Cardiac muscle cell (in vitro differentiated cells and primary cell): ENCODE measurements around the gene HOXB4. TPM values are rescaled to one million over a fixed set of nuclear protein-coding genes. Genes with fewer than 3 reads are reported as not detected.

Experiments
- DNase-seq, 2 donors: peaks; one replicate each; pipeline versions ENCODE4 v3.0.0 to v3.0.0-alpha.2; 2010 to 2017; ENCODE audit warnings: low read depth in 1 of 2, low spot score in 1 of 2
- H3K27ac ChIP-seq: fragments of 200-600 bp; sonication (generic); 2 replicates; pipeline ENCODE4 v1.5.1; 2016
- H3K27me3 ChIP-seq: fragments of 200-600 bp; sonication (generic); 2 replicates; pipeline ENCODE4 v1.6.0; 2016; ENCODE audit warnings: control low read depth
- H3K36me3 ChIP-seq: fragments of 200-600 bp; sonication (generic); 2 replicates; pipeline ENCODE4 v1.5.1; 2016; ENCODE audit warnings: control low read depth
- H3K4me1 ChIP-seq: fragments of 200-600 bp; sonication (generic); 2 replicates; pipeline ENCODE4 v1.8.1; 2017; ENCODE audit warnings: low read depth, mild to moderate bottlenecking, mixed run types
- H3K4me3 ChIP-seq: fragments of 200-600 bp; sonication (generic); 2 replicates; pipeline ENCODE4 v1.5.1; 2016; ENCODE audit warnings: mild to moderate bottlenecking
- H3K9me3 ChIP-seq: fragments of 200-600 bp; sonication (generic); 2 replicates; pipeline ENCODE4 v1.5.1; 2017; ENCODE audit warnings: low read depth, mild to moderate bottlenecking, control low read depth
- CTCF ChIP-seq: IDR thresholded peaks from 2 replicates; pipeline ENCODE4 v1.5.1; 2012; ENCODE audit warnings: low read depth, mild to moderate bottlenecking, low read length
- polyA plus RNA-seq: library from polyadenylated mRNA; unstranded; fragments of >200 nt; fragmentation: Nextera tagmentation; extraction: Ambion mirVana; gene quantifications from 2 replicates; pipeline ENCODE4 v1.2.1, GENCODE V29; 2016
- total RNA-seq: library from RNA; depleted of rRNA; stranded (reverse); fragments of >200 nt; gene quantifications from 2 replicates; pipeline ENCODE4 v1.2.3, GENCODE V29; 2016

HOXB4 gene
- total and polyA plus RNA-seq, 2 experiments from 2014 or later = 5.4 to 12.5 TPM

GRCh38 chr17:48586355-48587258, 8.5 kb upstream of the HOXB4 start:
- no peak for TF ChIP-seq CTCF
- H3K4me1 ChIP-seq = peaks cover 6% of the 10 kb centered on the region
- no peak overlapping the region for H3K4me3 ChIP-seq
- DNase-seq = no peak
- no peaks in the 10 kb centered on the region for H3K9me3 ChIP-seq
- H3K27me3 ChIP-seq = peaks cover 100% of the 10 kb centered on the region
- no peaks in the 10 kb centered on the region for H3K36me3 ChIP-seq
- no peak overlapping the region for H3K27ac ChIP-seq

GRCh38 chr17:48584223-48584741, 6.1 kb upstream of the HOXB4 start:
- no peaks in the 10 kb centered on the region for H3K36me3 ChIP-seq
- no peak overlapping the region for H3K27ac ChIP-seq
- DNase-seq = no peak
- no peak overlapping the region for H3K4me3 ChIP-seq
- TF ChIP-seq CTCF = no peak
- H3K27me3 ChIP-seq = peaks cover 100% of the 10 kb centered on the region
- H3K9me3 ChIP-seq = no peaks in the 10 kb centered on the region
- peaks cover 6% of the 10 kb centered on the region for H3K4me1 ChIP-seq

GRCh38 chr17:48583708-48584222, 5.6 kb upstream of the HOXB4 start:
- no peak for DNase-seq
- Histone ChIP-seq H3K9me3 (no peaks in the 10 kb centered on the region), H3K4me1 (peaks cover 6% of the 10 kb centered on the region), H3K27me3 (peaks cover 100% of the 10 kb centered on the region), H3K36me3 (no peaks in the 10 kb centered on the region), H3K27ac (no peak overlapping the region), H3K4me3 (no peak overlapping the region)
- TF ChIP-seq CTCF = no peak

- no peaks in the 10 kb centered on the region for H3K36me3 ChIP-seq
- DNase-seq = no peak
- H3K4me3 ChIP-seq = no peak overlapping the region
These were observed 4.6 kb upstream of the HOXB4 start for GRCh38 chr17:48582750-48583069.

More at GRCh38 chr17:48582750-48583069, 4.6 kb upstream of the HOXB4 start:
- Histone ChIP-seq H3K4me1 (peaks cover 6% of the 10 kb centered on the region), H3K27ac (no peak overlapping the region), H3K9me3 (no peaks in the 10 kb centered on the region), H3K27me3 (peaks cover 97% of the 10 kb centered on the region)
- no peak for TF ChIP-seq CTCF
